HepG2 (cell line): ENCODE measurements around the gene ZBTB9. TPM values are rescaled to one million over a fixed set of nuclear protein-coding genes. Genes with fewer than 3 reads are reported as not detected.
A peak's percentile ranks its signal among the peaks of the same experiment; 100 is the strongest.

ENCODE experiments used
- AGO1 ChIP-seq: fragments of 200-400 bp; formaldehyde crosslinking; IDR thresholded peaks from 2 replicates; pipeline ENCODE4 v1.6.1; 2017; ENCODE audit warnings: mild to moderate bottlenecking, low read depth, low read length, moderate library complexity; ENCODE audit not compliant: poor library complexity, severe bottlenecking
- GPN1 ChIP-seq: sonication (generic); formaldehyde crosslinking; IDR thresholded peaks from 2 replicates; pipeline ENCODE4 v1.5.1; 2020; ENCODE audit warnings: missing genetic modification reagents, borderline replicate concordance
- HNF4A ChIP-seq: sonication (generic); formaldehyde crosslinking; IDR thresholded peaks from 2 replicates; pipeline ENCODE4 v1.4.0; 2020; ENCODE audit warnings: missing genetic modification reagents
- KDM5A ChIP-seq: fragments of 200-600 bp; sonication (generic); IDR thresholded peaks from 2 replicates; pipeline ENCODE4 v1.7.0; 2018; ENCODE audit warnings: antibody characterized with exemption, mild to moderate bottlenecking, low read length, borderline replicate concordance
- MED8 ChIP-seq: sonication (generic); formaldehyde crosslinking; IDR thresholded peaks from 2 replicates; pipeline ENCODE4 v1.8.1; 2023; ENCODE audit warnings: mild to moderate bottlenecking, missing genetic modification reagents; ENCODE audit not compliant: insufficient replicate concordance
- MTF1 ChIP-seq: sonication (generic); formaldehyde crosslinking; IDR thresholded peaks from 2 replicates; pipeline ENCODE4 v1.5.0; 2020; ENCODE audit warnings: missing genetic modification reagents
- NRL ChIP-seq: sonication (generic); formaldehyde crosslinking; IDR thresholded peaks from 2 replicates; pipeline ENCODE4 v1.5.0; 2020; ENCODE audit warnings: missing genetic modification reagents, mild to moderate bottlenecking, moderate library complexity, borderline replicate concordance
- PHF21A ChIP-seq: sonication (generic); formaldehyde crosslinking; IDR thresholded peaks from 2 replicates; pipeline ENCODE4 v1.5.0; 2020; ENCODE audit warnings: mild to moderate bottlenecking, missing genetic modification reagents
- SP2 ChIP-seq: sonication (generic); formaldehyde crosslinking; IDR thresholded peaks from 2 replicates; pipeline ENCODE4 v1.5.1; 2020; ENCODE audit warnings: mild to moderate bottlenecking, missing genetic modification reagents
- TFE3 ChIP-seq: IDR thresholded peaks from 2 replicates; pipeline ENCODE4 v1.6.1; 2016
- XRCC5 ChIP-seq: fragments of 200-400 bp; formaldehyde crosslinking; optimal IDR thresholded peaks from 2 replicates; pipeline ENCODE3; 2017; ENCODE audit warnings: mild to moderate bottlenecking, low read length
- ZNF430 ChIP-seq: sonication (generic); formaldehyde crosslinking; IDR thresholded peaks from 2 replicates; pipeline ENCODE4 v1.9.0; 2021; ENCODE audit warnings: mild to moderate bottlenecking, missing genetic modification reagents
- polyA plus RNA-seq, 8 experiments: library from polyadenylated mRNA; depleted of rRNA in 3 of 8; stranded (reverse) in 7 of 8; unstranded in 1 of 8; fragments of >200 nt; fragmentation: Illumina TruSeq in 4 of 8; extraction: Trizol in 4 of 8; gene quantifications; 2 replicates each; pipeline versions ENCODE4 v1.2.1 to v1.2.3, GENCODE V29; 2011 to 2016; ENCODE audit warnings: low read depth in 4 of 8, missing spikeins in 1 of 8, mixed read lengths in 1 of 8; ENCODE audit not compliant: insufficient read depth in 1 of 8
- total RNA-seq, 5 experiments: library from RNA; depleted of rRNA; stranded (reverse); fragments of >200 nt; fragmentation: Illumina TruSeq; extraction: Trizol; gene quantifications; 2 replicates each; pipeline ENCODE4 v1.2.3, GENCODE V29; 2016; ENCODE audit warnings: low read depth in 1 of 5
- TF ChIP-seq, protein P1 (sequence below): sonication (generic); formaldehyde crosslinking; IDR thresholded peaks from 2 replicates; pipeline ENCODE4 v1.4.0; 2020; ENCODE audit warnings: missing genetic modification reagents, mild to moderate bottlenecking, borderline replicate concordance
- TF ChIP-seq, protein P2 (sequence below): sonication (generic); formaldehyde crosslinking; IDR thresholded peaks from 2 replicates; pipeline ENCODE4 v1.4.0; 2020; ENCODE audit warnings: low read depth, missing genetic modification reagents

Gene ZBTB9
- total and polyA plus RNA-seq, 2 of the 13 experiments (the other 11 are each of a cell fraction or from before 2014, with no cell fraction given): 5.3 to 9.2 TPM

DNA sequence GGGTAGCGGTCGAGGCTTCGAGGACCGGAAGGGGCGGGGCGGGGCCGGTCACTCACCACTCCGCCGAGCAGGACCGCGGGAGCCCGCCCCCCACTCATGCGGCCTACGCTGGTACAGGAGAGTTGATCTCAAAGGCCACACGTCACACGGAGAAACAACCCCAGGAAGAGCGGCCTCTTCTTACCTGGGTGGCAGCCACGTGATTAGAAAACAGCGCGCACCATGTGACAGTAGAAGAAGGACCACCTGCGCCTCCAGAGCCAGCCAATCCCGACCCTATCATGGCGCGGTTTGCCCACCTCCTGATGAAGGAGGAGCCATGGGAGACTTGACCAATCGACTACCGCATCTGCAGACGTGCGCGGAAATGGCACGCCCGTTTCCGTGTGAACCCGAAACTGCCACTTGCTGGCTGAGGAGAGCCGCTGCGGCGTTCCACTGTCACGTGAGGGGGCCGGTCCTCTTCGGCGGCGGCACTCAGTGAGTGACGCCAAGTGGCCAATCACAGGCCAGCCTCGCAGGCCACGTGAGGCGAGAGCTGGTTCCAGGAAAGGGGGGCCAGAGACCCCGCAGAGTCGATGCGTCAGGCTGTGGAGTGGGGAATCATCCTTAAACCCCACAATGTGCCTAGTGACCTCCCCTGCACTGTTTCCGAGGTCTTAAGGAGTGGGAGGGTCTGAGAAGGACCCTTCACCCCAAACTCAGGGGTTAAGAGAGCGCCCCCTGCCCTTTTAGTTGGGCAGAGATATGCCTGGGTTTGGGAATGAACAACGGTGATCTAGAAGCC is 36.3 kb upstream of the ZBTB9 start, which contains the start of gene CUTA (continued):
- TF ChIP-seq, protein P1, sequence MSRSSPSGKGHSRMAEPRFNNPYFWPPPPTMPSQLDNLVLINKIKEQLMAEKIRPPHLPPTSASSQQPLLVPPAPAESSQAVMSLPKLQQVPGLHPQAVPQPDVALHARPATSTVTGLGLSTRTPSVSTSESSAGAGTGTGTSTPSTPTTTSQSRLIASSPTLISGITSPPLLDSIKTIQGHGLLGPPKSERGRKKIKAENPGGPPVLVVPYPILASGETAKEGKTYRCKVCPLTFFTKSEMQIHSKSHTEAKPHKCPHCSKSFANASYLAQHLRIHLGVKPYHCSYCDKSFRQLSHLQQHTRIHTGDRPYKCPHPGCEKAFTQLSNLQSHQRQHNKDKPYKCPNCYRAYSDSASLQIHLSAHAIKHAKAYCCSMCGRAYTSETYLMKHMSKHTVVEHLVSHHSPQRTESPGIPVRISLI (CRISPR knock-in tag): 0 out of 2 replicates have a peak, but pooled peaks have one; percentile 38
- TF ChIP-seq TFE3 (CRISPR knock-in tag) (peak; percentile 97), AGO1 (no peak), KDM5A (peak; percentile 84), GPN1 (CRISPR knock-in tag) (no peak), HNF4A (CRISPR knock-in tag) (peak; percentile 21), SP2 (peak; percentile 86), MED8 (CRISPR knock-in tag) (peak; percentile 61), NRL (peak; percentile 92), XRCC5 (peak; percentile 78), PHF21A (CRISPR knock-in tag) (peak; percentile 93), ZNF430 (CRISPR knock-in tag) (peak; percentile 91), MTF1 (no peak; the same call in 1 of the 2 replicates)
- TF ChIP-seq, protein P2, sequence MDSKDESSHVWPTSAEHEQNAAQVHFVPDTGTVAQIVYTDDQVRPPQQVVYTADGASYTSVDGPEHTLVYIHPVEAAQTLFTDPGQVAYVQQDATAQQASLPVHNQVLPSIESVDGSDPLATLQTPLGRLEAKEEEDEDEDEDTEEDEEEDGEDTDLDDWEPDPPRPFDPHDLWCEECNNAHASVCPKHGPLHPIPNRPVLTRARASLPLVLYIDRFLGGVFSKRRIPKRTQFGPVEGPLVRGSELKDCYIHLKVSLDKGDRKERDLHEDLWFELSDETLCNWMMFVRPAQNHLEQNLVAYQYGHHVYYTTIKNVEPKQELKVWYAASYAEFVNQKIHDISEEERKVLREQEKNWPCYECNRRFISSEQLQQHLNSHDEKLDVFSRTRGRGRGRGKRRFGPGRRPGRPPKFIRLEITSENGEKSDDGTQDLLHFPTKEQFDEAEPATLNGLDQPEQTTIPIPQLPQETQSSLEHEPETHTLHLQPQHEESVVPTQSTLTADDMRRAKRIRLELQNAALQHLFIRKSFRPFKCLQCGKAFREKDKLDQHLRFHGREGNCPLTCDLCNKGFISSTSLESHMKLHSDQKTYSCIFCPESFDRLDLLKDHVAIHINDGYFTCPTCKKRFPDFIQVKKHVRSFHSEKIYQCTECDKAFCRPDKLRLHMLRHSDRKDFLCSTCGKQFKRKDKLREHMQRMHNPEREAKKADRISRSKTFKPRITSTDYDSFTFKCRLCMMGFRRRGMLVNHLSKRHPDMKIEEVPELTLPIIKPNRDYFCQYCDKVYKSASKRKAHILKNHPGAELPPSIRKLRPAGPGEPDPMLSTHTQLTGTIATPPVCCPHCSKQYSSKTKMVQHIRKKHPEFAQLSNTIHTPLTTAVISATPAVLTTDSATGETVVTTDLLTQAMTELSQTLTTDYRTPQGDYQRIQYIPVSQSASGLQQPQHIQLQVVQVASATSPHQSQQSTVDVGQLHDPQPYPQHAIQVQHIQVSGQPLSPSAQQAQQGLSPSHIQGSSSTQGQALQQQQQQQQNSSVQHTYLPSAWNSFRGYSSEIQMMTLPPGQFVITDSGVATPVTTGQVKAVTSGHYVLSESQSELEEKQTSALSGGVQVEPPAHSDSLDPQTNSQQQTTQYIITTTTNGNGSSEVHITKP (CRISPR knock-in tag): 0 out of 2 replicates have a peak, but pooled peaks have one; percentile 57
